ENCODE data around the gene FBH1. TPM values are rescaled to one million over a fixed set of nuclear protein-coding genes. Genes with fewer than 3 reads are reported as not detected.

Gene FBH1
- total and polyA plus RNA-seq, 9 of the 15 experiments (the other 6 are each of a cell fraction or from before 2014, with no cell fraction given) = 13.4 to 108 (median 77.8) TPM

GRCh38 chr10:5976512-5977470 is 86.7 kb downstream of the FBH1 start:
- no peaks in the 10 kb centered on the region for H3K27me3 ChIP-seq (ENCODE audit: control insufficient read depth in 2 of 2, insufficient read depth in 2 of 2, low read length in 2 of 2)
- H3K9me1 ChIP-seq (ENCODE audit: control insufficient read depth, insufficient read depth, low read length) = no peaks in the 10 kb centered on the region
- H3K4me3 ChIP-seq = peak overlapping the region; percentile 82
- ATAC-seq (peak; percentile 65), FAIRE-seq (peak; percentile 35), DNase-seq (ENCODE audit: extremely low read depth in 1 of 4, low spot score in 3 of 4) (peak; percentile 63 to 82 (median 72))
- POLR2A ChIA-PET = interaction anchor here (0.6 to 1.2 kb wide), 5 partner anchors 11 to 155 kb away, joined by 3 to 6 read pairs (median 4); no protein-coding TSS in a partner anchor
- peak overlapping the region; percentile 98 for H2AFZ ChIP-seq (ENCODE audit: low read depth, low read length)
- H3K79me2 ChIP-seq (ENCODE audit: control insufficient read depth, insufficient read depth, low read length) = peaks cover 45% of the 10 kb centered on the region
- TSS peak; percentile 38 for BruUV-seq (replicated peaks)
- intact Hi-C loops (cut with micrococcal nuclease) (no loop called here), in situ Hi-C loops (cut with MboI) (no loop called here)
- peak overlapping the region; percentile 80 to 98 for H3K9ac ChIP-seq (ENCODE audit: insufficient read depth in 1 of 2, low read depth in 2 of 2, low read length in 2 of 2)
- H3K27ac ChIP-seq (ENCODE audit: extremely low read depth, low read depth, low read length) = peak overlapping the region; percentile 89
- H4K20me1 ChIP-seq (replicated peaks; ENCODE audit: control insufficient read depth, insufficient read depth, low read length) = no peaks in the 10 kb centered on the region
- H3K36me3 ChIP-seq (ENCODE audit: control insufficient read depth, insufficient read depth, low read length) = no peaks in the 10 kb centered on the region
- peak overlapping the region; percentile 91 for H3K4me2 ChIP-seq (ENCODE audit: insufficient read depth, low read length)
- no peaks in the 10 kb centered on the region for H3K9me3 ChIP-seq (replicated peaks; ENCODE audit: control insufficient read depth, insufficient read depth, low read depth, low read length)
- peaks cover 21 to 29% of the 10 kb centered on the region in 2 experiments for H3K4me1 ChIP-seq (replicated peaks in 1 of 2; ENCODE audit: control insufficient read depth in 2 of 2, insufficient read depth in 2 of 2, low read length in 2 of 2)
- CTCF ChIA-PET (ENCODE audit: low intra/inter-chr PET ratio) = interaction anchor here (0.8 kb wide), 1 partner anchor 111 kb away, joined by 4 read pairs; no protein-coding TSS in a partner anchor
- 3% methylated on average over 28 of the region's 82 CpGs for whole genome bisulfite sequencing (ENCODE audit: insufficient coverage, low coverage, missing lambda C conversion rate)
- TF ChIP-seq SNAPC5 (CRISPR knock-in tag; IDR thresholded peaks at IDR 0.05) = no peak
- TF ChIP-seq SP2 (IDR thresholded peaks at IDR 0.05; ENCODE audit: extremely low read depth, low read depth, low read length, poor library complexity, severe bottlenecking) = no peak
- TF ChIP-seq HLTF (IDR thresholded peaks at IDR 0.05) = no peak
- 0 out of 4 replicates have a peak, but pooled peaks of 1 of the 2 experiments have one; percentile 29 for TF ChIP-seq MLLT1 (IDR thresholded peaks at IDR 0.05)
- TF ChIP-seq E2F5 (CRISPR knock-in tag; IDR thresholded peaks at IDR 0.05) = no peak
- TF ChIP-seq ZNF316 (IDR thresholded peaks at IDR 0.05) = no peak
- TF ChIP-seq HDAC8 (tag; IDR thresholded peaks at IDR 0.05) = peak; percentile 36; the same call in 1 of the 2 replicates
- no peak for TF ChIP-seq HDAC3 (IDR thresholded peaks at IDR 0.05; ENCODE audit: borderline replicate concordance, partially characterized antibody)
- peak; percentile 46; the same call in 1 of the 2 replicates for TF ChIP-seq E2F1 (CRISPR knock-in tag; IDR thresholded peaks at IDR 0.05)
- TF ChIP-seq RBFOX2 (IDR thresholded peaks at IDR 0.05; ENCODE audit: low read depth, low read length) = no peak
- peak; percentile 67 for TF ChIP-seq FUS (optimal IDR thresholded peaks at IDR 0.05; ENCODE audit: low read depth, low read length)
- no peak for TF ChIP-seq KDM4B (IDR thresholded peaks at IDR 0.05; ENCODE audit: borderline replicate concordance in 2 of 2, low read depth in 1 of 2)
- TF ChIP-seq ZNF57 (CRISPR knock-in tag; IDR thresholded peaks at IDR 0.05) = no peak
- peak; percentile 35; the same call in 1 of the 2 replicates for TF ChIP-seq ETV1 (tag; conservative IDR thresholded peaks at IDR 0.05; ENCODE audit: low read depth)
- no peak for TF ChIP-seq KHSRP (IDR thresholded peaks at IDR 0.05)
- TF ChIP-seq GATA2 (CRISPR knock-in tag; IDR thresholded peaks at IDR 0.05) = 0 out of 2 replicates have a peak, but pooled peaks have one; percentile 8
- TF ChIP-seq NBN (IDR thresholded peaks at IDR 0.05; ENCODE audit: low read depth) = no peak
- no peak for TF ChIP-seq ZNF282 (CRISPR knock-in tag; IDR thresholded peaks at IDR 0.05)

All from K562 (cell line).